HEK293T (cell line): ENCODE results near the gene EGFLAM.

Experiments used
- CTCF ChIA-PET: fragments of 350-600 bp; formaldehyde crosslinking; extraction: SDS; loops from one replicate; lab custom pipeline; 2021; ENCODE audit warnings: antibody characterized with exemption, inconsistent platforms; lab: Yijun Ruan, JAX
- POLR2A ChIA-PET: fragments of 350-600 bp; formaldehyde crosslinking; extraction: SDS; loops from one replicate; lab custom pipeline; 2020; ENCODE audit warnings: antibody characterized with exemption, inconsistent platforms; lab: Yijun Ruan, JAX
- DNase-seq: peaks from one replicate; pipeline ENCODE4 v3.0.0; 2012; ENCODE audit warnings: mixed read lengths; ENCODE audit errors: extremely low spot score
- ARNT ChIP-seq: fragments of 450-650 bp; IDR thresholded peaks from 2 replicates; pipeline ENCODE4 v1.6.1; 2017; ENCODE audit warnings: mild to moderate bottlenecking
- ELF4 ChIP-seq: fragments of 450-650 bp; IDR thresholded peaks from 2 replicates; pipeline ENCODE4 v1.6.1; 2017; ENCODE audit warnings: antibody characterized with exemption
- FOXK2 ChIP-seq: fragments of 450-650 bp; IDR thresholded peaks from 2 replicates; pipeline ENCODE4 v1.6.1; 2016; ENCODE audit warnings: mild to moderate bottlenecking
- FOXM1 ChIP-seq: fragments of 450-650 bp; IDR thresholded peaks from 2 replicates; pipeline ENCODE4 v1.6.1; 2017; ENCODE audit warnings: mild to moderate bottlenecking, borderline replicate concordance
- HDGF ChIP-seq: fragments of 450-650 bp; IDR thresholded peaks from 2 replicates; pipeline ENCODE4 v1.6.1; 2017; ENCODE audit warnings: antibody characterized with exemption, borderline replicate concordance
- L3MBTL2 ChIP-seq: fragments of 450-650 bp; conservative IDR thresholded peaks from 2 replicates; pipeline ENCODE4 v1.6.1; 2016; ENCODE audit warnings: mild to moderate bottlenecking
- LEF1 ChIP-seq: fragments of 450-650 bp; IDR thresholded peaks from 2 replicates; pipeline ENCODE4 v1.6.1; 2017; ENCODE audit warnings: mild to moderate bottlenecking, borderline replicate concordance
- NFRKB ChIP-seq: fragments of 450-650 bp; IDR thresholded peaks from 2 replicates; pipeline ENCODE4 v1.6.1; 2016; ENCODE audit warnings: mild to moderate bottlenecking, moderate library complexity
- SP1 ChIP-seq: fragments of 450-650 bp; IDR thresholded peaks from 2 replicates; pipeline ENCODE4 v1.6.1; 2017
- TARDBP ChIP-seq: fragments of 450-650 bp; IDR thresholded peaks from 2 replicates; pipeline ENCODE4 v1.6.1; 2016
- ZNF384 ChIP-seq: fragments of 450-650 bp; IDR thresholded peaks from 2 replicates; pipeline ENCODE4 v1.6.1; 2016
- TF ChIP-seq, protein P1 (sequence below): fragments of 450-650 bp; IDR thresholded peaks from 2 replicates; pipeline ENCODE4 v1.6.1; 2016

EGFLAM gene

DNA sequence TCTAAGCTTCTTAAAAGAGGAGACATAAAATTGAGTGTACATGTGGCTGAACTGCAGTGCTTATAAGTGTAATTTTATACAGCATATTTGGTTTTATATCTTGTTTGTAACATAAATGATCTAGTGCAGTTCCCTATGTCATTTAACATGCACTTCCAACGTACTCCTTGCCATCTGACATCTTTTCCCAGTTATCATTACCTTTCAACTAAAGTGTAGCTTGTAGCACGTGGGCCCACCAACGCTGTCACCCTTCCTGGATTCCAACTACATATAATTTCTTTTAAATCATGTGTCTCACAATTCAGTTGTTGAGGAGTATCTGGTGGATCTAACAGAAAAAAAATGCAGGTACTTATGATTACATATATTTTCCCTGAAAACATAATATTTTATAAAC, 247.9 kb downstream of the EGFLAM start:
- CTCF ChIA-PET = no interaction called here
- no peak for DNase-seq
- POLR2A ChIA-PET = no interaction called here
- TF ChIP-seq, protein P1, sequence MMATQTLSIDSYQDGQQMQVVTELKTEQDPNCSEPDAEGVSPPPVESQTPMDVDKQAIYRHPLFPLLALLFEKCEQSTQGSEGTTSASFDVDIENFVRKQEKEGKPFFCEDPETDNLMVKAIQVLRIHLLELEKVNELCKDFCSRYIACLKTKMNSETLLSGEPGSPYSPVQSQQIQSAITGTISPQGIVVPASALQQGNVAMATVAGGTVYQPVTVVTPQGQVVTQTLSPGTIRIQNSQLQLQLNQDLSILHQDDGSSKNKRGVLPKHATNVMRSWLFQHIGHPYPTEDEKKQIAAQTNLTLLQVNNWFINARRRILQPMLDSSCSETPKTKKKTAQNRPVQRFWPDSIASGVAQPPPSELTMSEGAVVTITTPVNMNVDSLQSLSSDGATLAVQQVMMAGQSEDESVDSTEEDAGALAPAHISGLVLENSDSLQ = no peak
- TF ChIP-seq TARDBP (no peak), ZNF384 (no peak), LEF1 (no peak), HDGF (no peak)

DNA sequence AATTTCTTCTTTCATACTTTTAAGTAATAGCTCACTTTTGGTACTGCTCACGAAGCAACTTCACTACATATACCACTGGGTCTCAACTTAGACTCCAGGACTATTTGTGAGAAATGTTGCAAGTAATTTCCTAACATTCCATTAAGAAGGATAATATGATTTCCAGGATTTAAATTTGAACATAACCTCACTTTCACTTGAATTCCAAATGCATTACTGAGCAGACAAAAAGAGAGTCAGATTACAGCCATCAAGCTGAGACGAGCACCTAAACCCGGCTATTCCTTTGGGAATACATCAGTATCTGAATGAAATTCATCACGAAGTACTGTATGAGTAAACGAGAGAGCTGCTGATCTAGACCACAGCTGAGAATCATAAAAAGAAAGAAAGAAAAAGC, 250.8 kb downstream of the EGFLAM start:
- CTCF ChIA-PET = interaction anchor here (1.1 to 1.5 kb wide), 3 partner anchors 15 to 158 kb away, joined by 3 to 4 read pairs (median 3); no protein-coding TSS in a partner anchor
- POLR2A ChIA-PET = no interaction called here
- no peak for DNase-seq
- TF ChIP-seq FOXK2 (no peak), ARNT (no peak), ELF4 (no peak), NFRKB (no peak), SP1 (no peak), L3MBTL2 (no peak), FOXM1 (no peak), LEF1 (no peak)
- TF ChIP-seq, protein P1 = no peak
